SK-N-SH treated with all-trans-retinoic acid at 6 μM for 48 hours (cell line): ENCODE measurements around the gene TECPR1.

Source experiments
- ARNTL ChIP-seq: fragments of 450-650 bp; formaldehyde crosslinking; IDR thresholded peaks from 2 replicates; pipeline ENCODE4 v1.5.0; 2020; ENCODE audit warnings: low read depth, mild to moderate bottlenecking, moderate library complexity, borderline replicate concordance
- GLIS3 ChIP-seq: fragments of 250-450 bp; sonication (Bioruptor Pico); IDR thresholded peaks from 2 replicates; pipeline ENCODE4 v1.5.0; 2020; ENCODE audit warnings: mild to moderate bottlenecking, moderate library complexity

DNA sequence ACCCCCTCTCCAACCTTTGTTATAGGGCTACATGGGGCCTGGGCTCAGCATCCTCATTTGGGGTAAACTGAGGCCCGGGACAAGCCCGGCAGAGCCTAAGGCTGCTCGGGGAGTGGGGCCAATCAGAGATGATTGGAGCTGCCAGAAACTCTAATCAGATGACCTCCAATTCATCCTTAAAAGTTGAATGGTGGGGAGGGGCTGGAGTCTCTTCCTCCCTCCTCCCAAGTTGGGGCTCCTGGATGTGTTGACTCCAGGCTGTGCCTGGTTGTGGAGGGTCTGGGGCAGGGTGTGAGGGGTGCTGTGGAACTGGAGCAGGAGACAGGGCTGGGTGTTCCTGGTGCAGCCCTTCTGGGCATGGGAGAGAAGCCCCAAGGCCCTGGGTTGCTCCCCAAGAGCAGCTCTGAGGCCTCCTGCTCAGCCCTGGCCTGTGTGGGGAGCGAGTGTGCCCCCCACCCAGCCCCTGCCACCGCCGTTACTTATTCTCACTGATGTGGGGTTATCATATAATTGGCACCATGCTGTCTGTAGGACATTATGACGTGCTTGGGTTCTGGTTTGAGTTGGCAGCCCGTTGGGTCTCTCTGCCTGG, 38.6 kb downstream of the TECPR1 start:
- no peak for TF ChIP-seq GLIS3 (CRISPR knock-in tag)
- TF ChIP-seq ARNTL (CRISPR knock-in tag), result no peak
